GM23338 (cell line): ENCODE measurements around the gene PLEKHA8.
A peak's percentile ranks its signal among the peaks of the same experiment; 100 is the strongest.

Source experiments
- CREB1 ChIP-seq: fragments of 250-450 bp; sonication (Bioruptor Pico); IDR thresholded peaks from 2 replicates; pipeline ENCODE4 v1.5.0; 2020; ENCODE audit warnings: low read depth, mild to moderate bottlenecking, moderate library complexity
- EZH2 ChIP-seq: fragments of 200-600 bp; sonication (generic); IDR thresholded peaks from one replicate; pipeline ENCODE4 v1.8.0; 2017; ENCODE audit warnings: antibody characterized with exemption, mild to moderate bottlenecking, low read depth; ENCODE audit not compliant: unreplicated experiment
- EZH2phosphoT487 ChIP-seq: fragments of 200-600 bp; sonication (generic); IDR thresholded peaks from one replicate; pipeline ENCODE4 v1.8.1; 2018; ENCODE audit warnings: antibody characterized with exemption; ENCODE audit not compliant: unreplicated experiment
- POLR2AphosphoS5 ChIP-seq: IDR thresholded peaks from 2 replicates; pipeline ENCODE4 v1.6.1; 2016; ENCODE audit warnings: antibody characterized with exemption, low read depth
- TF ChIP-seq, protein P1 (sequence below): IDR thresholded peaks from one replicate; pipeline ENCODE4 v1.6.1; 2018; ENCODE audit warnings: antibody characterized with exemption; ENCODE audit not compliant: unreplicated experiment
- TF ChIP-seq, protein P2 (sequence below), 2 experiments: fragments of 200-600 bp in 1 of 2; sonication (generic) in 1 of 2; conservative IDR thresholded peaks; 2 replicates each; pipeline versions ENCODE4 v1.5.1 to v1.6.1; 2016 to 2017; ENCODE audit warnings: antibody characterized with exemption in 2 of 2, low read depth in 2 of 2, mild to moderate bottlenecking in 2 of 2, moderate library complexity in 1 of 2
- TF ChIP-seq, protein P3 (sequence below): IDR thresholded peaks from 2 replicates; pipeline ENCODE4 v1.6.1; 2016; ENCODE audit warnings: antibody characterized with exemption

DNA sequence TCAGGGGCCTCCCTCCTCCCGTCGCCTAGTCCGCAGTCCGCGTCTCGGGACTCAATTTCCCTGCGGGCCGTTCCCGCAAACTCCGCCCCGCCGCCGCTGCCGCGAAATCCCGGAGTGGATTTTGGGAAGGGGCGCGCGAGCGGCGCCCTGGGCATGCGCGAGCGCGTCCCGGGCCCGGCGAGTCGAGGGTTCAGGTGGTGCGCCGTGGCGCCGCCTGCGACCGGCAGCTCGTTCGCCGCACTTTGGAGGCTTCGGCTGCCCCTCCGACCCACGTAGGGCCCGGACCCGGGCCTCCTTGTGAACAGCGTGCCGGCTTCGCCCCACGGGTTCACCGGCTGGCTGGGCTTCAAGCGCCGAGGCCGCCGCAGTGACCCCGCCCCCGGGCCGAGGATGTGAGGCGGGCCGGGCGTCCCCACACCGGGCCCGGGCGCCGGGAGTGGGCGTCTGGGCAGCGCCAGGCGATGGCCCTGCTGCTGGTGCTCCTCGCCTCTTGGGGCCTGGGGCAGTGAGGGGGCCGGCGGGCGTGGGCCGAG lies at the start of gene PLEKHA8:
- TF ChIP-seq, protein P1, sequence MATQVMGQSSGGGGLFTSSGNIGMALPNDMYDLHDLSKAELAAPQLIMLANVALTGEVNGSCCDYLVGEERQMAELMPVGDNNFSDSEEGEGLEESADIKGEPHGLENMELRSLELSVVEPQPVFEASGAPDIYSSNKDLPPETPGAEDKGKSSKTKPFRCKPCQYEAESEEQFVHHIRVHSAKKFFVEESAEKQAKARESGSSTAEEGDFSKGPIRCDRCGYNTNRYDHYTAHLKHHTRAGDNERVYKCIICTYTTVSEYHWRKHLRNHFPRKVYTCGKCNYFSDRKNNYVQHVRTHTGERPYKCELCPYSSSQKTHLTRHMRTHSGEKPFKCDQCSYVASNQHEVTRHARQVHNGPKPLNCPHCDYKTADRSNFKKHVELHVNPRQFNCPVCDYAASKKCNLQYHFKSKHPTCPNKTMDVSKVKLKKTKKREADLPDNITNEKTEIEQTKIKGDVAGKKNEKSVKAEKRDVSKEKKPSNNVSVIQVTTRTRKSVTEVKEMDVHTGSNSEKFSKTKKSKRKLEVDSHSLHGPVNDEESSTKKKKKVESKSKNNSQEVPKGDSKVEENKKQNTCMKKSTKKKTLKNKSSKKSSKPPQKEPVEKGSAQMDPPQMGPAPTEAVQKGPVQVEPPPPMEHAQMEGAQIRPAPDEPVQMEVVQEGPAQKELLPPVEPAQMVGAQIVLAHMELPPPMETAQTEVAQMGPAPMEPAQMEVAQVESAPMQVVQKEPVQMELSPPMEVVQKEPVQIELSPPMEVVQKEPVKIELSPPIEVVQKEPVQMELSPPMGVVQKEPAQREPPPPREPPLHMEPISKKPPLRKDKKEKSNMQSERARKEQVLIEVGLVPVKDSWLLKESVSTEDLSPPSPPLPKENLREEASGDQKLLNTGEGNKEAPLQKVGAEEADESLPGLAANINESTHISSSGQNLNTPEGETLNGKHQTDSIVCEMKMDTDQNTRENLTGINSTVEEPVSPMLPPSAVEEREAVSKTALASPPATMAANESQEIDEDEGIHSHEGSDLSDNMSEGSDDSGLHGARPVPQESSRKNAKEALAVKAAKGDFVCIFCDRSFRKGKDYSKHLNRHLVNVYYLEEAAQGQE: no peak
- TF ChIP-seq EZH2: no peak
- TF ChIP-seq, protein P2, sequence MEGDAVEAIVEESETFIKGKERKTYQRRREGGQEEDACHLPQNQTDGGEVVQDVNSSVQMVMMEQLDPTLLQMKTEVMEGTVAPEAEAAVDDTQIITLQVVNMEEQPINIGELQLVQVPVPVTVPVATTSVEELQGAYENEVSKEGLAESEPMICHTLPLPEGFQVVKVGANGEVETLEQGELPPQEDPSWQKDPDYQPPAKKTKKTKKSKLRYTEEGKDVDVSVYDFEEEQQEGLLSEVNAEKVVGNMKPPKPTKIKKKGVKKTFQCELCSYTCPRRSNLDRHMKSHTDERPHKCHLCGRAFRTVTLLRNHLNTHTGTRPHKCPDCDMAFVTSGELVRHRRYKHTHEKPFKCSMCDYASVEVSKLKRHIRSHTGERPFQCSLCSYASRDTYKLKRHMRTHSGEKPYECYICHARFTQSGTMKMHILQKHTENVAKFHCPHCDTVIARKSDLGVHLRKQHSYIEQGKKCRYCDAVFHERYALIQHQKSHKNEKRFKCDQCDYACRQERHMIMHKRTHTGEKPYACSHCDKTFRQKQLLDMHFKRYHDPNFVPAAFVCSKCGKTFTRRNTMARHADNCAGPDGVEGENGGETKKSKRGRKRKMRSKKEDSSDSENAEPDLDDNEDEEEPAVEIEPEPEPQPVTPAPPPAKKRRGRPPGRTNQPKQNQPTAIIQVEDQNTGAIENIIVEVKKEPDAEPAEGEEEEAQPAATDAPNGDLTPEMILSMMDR (conservative IDR thresholded peaks at IDR 0.05; ENCODE audit: low read depth in 2 of 2): no peak
- peak; percentile 65 for TF ChIP-seq CREB1
- TF ChIP-seq POLR2AphosphoS5: peak; percentile 79
- TF ChIP-seq EZH2phosphoT487: no peak
- TF ChIP-seq, protein P3, sequence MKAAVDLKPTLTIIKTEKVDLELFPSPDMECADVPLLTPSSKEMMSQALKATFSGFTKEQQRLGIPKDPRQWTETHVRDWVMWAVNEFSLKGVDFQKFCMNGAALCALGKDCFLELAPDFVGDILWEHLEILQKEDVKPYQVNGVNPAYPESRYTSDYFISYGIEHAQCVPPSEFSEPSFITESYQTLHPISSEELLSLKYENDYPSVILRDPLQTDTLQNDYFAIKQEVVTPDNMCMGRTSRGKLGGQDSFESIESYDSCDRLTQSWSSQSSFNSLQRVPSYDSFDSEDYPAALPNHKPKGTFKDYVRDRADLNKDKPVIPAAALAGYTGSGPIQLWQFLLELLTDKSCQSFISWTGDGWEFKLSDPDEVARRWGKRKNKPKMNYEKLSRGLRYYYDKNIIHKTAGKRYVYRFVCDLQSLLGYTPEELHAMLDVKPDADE: peak; percentile 90
